Measurements from ENCODE around the gene NUP62CL. TPM values are rescaled to one million over a fixed set of nuclear protein-coding genes. Genes with fewer than 3 reads are reported as not detected.

The NUP62CL gene
- 7.6 TPM for polyA plus RNA-seq
- long read RNA-seq, donor 1 = 0 reads
- long read RNA-seq, donor 2 = 0 reads
- long read RNA-seq, donor 3 = 0 reads
- long read RNA-seq, donor 4 = 0 reads
- long read RNA-seq, donor 5, partial matches to known transcripts = 0 of 1 reads
- long read RNA-seq, donor 5, other reads (novel, unspliced or antisense) = 0 of 1 reads
- long read RNA-seq, donor 6 = 0 reads
- long read RNA-seq, donor 7 = 0 reads
- long read RNA-seq, donor 8 = 0 reads
- long read RNA-seq, donor 9, partial matches to known transcripts = 0 of 1 reads
- long read RNA-seq, donor 9, other reads (novel, unspliced or antisense) = 0 of 1 reads
- long read RNA-seq, donor 10 = 0 reads
- long read RNA-seq, donor 11 = 0 reads

DNA sequence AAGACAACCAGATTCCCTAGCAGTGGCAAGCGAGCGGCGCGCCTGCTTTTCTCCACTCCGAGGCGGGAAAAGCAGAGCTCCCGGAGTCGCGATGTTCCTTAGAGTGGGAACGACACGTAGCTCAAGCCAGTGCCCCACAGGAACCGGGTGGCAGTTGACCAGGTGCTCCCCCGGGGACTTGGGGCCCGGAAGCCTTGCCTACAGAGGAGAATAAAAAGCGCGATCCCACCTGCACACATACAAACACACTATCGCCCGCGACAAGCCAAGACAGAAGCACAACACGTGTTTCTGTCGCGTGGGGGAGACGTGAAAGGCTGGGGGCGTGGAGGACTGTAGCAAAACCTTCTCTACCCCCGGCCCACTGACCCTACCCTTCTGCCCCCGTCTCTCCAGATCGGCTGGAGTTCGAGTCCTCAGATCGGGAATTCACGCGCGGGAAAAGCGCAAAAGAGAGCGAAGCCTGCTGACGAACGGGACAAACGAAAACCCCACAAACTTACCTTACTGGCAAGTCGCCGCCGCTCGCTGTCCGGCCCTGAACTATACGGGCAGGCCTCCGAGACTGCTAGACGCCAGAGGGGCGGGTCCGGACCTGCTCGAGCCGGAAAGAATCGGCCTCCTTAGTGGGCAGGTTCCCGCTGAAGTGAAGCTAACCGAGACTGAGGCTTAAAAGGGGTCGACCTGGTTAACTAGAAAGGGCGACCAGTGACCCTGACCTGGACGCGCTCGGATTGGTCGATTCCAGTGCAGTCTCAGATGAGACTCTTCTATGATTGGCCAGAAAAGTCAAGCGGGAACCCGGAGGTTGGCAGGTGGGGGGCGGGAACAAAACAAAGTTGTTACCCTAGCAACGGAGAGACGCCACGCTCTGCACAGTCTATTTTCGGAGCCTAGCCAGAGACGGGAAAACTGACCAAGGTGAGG is at the start of gene NUP62CL, which contains the start of gene DNAAF6:
TSS of gene NUP62CL (minus strand) at position 664 of the 927 bp plus-strand sequence. CDS start 31,287 bp downstream, outside the sequence.
TSS of gene DNAAF6 (plus strand) at position 842 of the 927 bp plus-strand sequence. CDS start 6,265 bp downstream, outside the sequence.
- Histone ChIP-seq H3K4me3 (ENCODE audit: low read length) (peak within 1 kb of the TSS; percentile 45), H3K4me1 (ENCODE audit: control insufficient read depth, insufficient read depth, low read length) (no peaks in the 10 kb centered on the region), H3K36me3 (ENCODE audit: control insufficient read depth, insufficient read depth, low read length) (no peaks in the 10 kb centered on the region), H3K27me3 (ENCODE audit: control insufficient read depth, insufficient read depth, low read length) (no peaks in the 10 kb centered on the region), H3K9me3 (ENCODE audit: control insufficient read depth, low read depth, low read length) (no peaks in the 10 kb centered on the region), H3K27ac (ENCODE audit: low read length) (no peak within 1 kb of the TSS)
- DNase-seq = peak; percentile 34 to 72
- no CpG with 5 or more reads among the region's 66 CpGs for WGBS (ENCODE audit: insufficient coverage, low lambda C conversion rate)

DNA sequence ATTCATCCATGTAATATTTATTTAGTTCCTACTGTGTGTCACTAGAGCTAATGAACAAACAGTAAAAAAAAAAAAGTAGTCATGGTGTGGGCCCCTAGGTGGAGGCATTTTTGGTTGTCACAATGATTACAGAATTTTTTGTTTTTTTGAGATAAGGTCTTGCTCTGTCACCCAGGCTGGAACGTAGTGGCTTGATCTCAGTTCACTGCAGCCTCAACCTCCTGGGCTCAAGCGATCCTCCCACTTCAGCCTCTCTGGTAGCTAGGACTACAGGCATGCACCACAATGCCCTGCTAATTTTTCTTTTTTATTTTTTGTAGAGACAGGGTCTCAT is 22.2 kb upstream of the NUP62CL start:
- no peak overlapping the region for H3K27ac ChIP-seq (ENCODE audit: low read length)
- no peaks in the 10 kb centered on the region for H3K36me3 ChIP-seq (ENCODE audit: control insufficient read depth, insufficient read depth, low read length)
- H3K4me1 ChIP-seq (ENCODE audit: control insufficient read depth, insufficient read depth, low read length) = no peaks in the 10 kb centered on the region
- no peak overlapping the region for H3K4me3 ChIP-seq (ENCODE audit: low read length)
- no peaks in the 10 kb centered on the region for H3K9me3 ChIP-seq (ENCODE audit: control insufficient read depth, low read depth, low read length)
- WGBS (ENCODE audit: insufficient coverage, low lambda C conversion rate) = no CpG with 5 or more reads among the region's 2 CpGs
- no peak for DNase-seq
- H3K27me3 ChIP-seq (ENCODE audit: control insufficient read depth, insufficient read depth, low read length) = no peaks in the 10 kb centered on the region

DNA sequence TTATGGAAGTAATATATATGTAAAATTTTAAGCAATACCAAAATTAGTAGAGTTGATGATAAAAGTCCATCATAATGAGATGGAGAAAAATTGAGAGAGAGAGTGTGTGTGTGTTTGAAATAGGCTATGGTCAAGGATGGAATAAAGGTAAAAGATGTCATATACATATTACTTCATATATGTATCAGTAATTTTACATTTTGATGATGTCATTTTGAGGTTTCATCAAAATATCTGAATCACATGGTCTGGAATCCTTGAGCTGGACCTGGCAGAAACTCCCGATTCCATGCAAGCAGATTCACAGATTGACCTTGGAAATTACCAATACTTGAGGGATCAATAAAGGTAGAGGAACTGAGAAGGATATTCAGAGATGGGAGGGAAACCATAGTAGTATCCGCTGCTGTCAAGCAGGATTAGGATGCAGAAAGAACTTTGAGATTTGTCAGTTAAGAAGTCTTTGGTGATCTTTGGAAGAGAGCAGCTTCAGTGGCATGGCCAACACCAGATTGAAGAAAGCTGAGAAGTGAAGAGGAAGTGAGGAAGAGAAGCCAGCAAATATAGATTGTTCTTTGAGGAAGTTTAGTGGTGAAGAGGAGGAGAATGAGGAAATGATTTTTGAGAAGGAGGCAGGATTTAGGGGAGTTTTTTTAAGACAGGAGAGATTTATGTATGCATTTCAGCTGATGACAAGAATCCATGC is 21.7 kb upstream of the NUP62CL start:
- Histone ChIP-seq H3K4me1 (ENCODE audit: control insufficient read depth, insufficient read depth, low read length) (no peaks in the 10 kb centered on the region), H3K4me3 (ENCODE audit: low read length) (no peak overlapping the region), H3K27ac (ENCODE audit: low read length) (no peak overlapping the region), H3K9me3 (ENCODE audit: control insufficient read depth, low read depth, low read length) (no peaks in the 10 kb centered on the region), H3K36me3 (ENCODE audit: control insufficient read depth, insufficient read depth, low read length) (no peaks in the 10 kb centered on the region), H3K27me3 (ENCODE audit: control insufficient read depth, insufficient read depth, low read length) (no peaks in the 10 kb centered on the region)
- no CpG with 5 or more reads among the region's 2 CpGs for WGBS (ENCODE audit: insufficient coverage, low lambda C conversion rate)
- no peak for DNase-seq

GRCh38 chrX:107226757-107227156 is 20.5 kb upstream of the NUP62CL start:
- Histone ChIP-seq H3K9me3 (ENCODE audit: control insufficient read depth, low read depth, low read length) (no peaks in the 10 kb centered on the region), H3K27ac (ENCODE audit: low read length) (no peak overlapping the region), H3K27me3 (ENCODE audit: control insufficient read depth, insufficient read depth, low read length) (no peaks in the 10 kb centered on the region), H3K4me1 (ENCODE audit: control insufficient read depth, insufficient read depth, low read length) (no peaks in the 10 kb centered on the region), H3K36me3 (ENCODE audit: control insufficient read depth, insufficient read depth, low read length) (no peaks in the 10 kb centered on the region), H3K4me3 (ENCODE audit: low read length) (no peak overlapping the region)
- no CpG with 5 or more reads among the region's 1 CpG for WGBS (ENCODE audit: insufficient coverage, low lambda C conversion rate)
- DNase-seq = no peak

DNA sequence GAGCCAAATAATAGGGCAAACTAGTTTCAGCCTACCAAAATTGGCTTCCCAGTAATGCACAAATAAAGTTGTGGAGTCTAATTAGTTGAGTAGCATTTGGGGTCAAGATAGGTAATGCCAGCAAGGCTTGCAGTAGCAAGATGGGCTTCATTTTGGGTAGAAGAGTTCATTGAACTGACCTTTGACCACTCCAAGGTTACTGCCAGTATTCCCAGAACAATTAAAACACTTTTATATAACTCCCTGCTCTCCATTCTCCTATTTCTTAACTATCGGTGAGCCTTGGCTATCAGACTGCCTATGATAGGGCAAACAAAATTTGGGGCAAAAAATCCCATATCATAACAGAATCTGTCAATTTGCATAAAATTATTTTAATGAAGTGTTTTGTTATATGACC is 7.2 kb upstream of the NUP62CL start:
- no peak for DNase-seq
- Histone ChIP-seq H3K4me1 (ENCODE audit: control insufficient read depth, insufficient read depth, low read length) (no peaks in the 10 kb centered on the region), H3K9me3 (ENCODE audit: control insufficient read depth, low read depth, low read length) (no peaks in the 10 kb centered on the region), H3K27me3 (ENCODE audit: control insufficient read depth, insufficient read depth, low read length) (no peaks in the 10 kb centered on the region), H3K27ac (ENCODE audit: low read length) (no peak overlapping the region), H3K36me3 (ENCODE audit: control insufficient read depth, insufficient read depth, low read length) (no peaks in the 10 kb centered on the region), H3K4me3 (ENCODE audit: low read length) (no peak overlapping the region)
- no CpG with 5 or more reads among the region's 1 CpG for WGBS (ENCODE audit: insufficient coverage, low lambda C conversion rate)

DNA sequence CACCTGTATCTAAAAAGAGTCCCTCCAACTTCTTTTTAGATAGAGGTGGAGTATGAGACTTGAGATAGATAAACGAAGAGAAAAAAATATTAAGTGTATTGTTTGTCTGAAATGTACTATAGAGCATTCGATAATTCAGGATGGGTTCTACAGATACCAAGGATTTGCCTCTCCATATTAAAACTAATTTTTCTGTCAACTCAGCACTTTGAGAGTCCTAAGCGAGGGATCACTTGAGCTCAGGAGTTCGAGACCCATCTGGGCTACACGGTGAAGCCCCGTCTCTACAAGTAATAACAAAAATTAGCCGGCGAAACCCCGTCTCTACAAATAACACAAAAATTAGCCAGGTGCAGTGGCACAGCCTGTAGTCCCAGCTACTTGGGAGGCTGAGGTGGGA is 1.7 kb upstream of the NUP62CL start:
- Histone ChIP-seq H3K9me3 (ENCODE audit: control insufficient read depth, low read depth, low read length) (no peaks in the 10 kb centered on the region), H3K4me3 (ENCODE audit: low read length) (no peak overlapping the region), H3K27ac (ENCODE audit: low read length) (no peak overlapping the region), H3K36me3 (ENCODE audit: control insufficient read depth, insufficient read depth, low read length) (no peaks in the 10 kb centered on the region), H3K27me3 (ENCODE audit: control insufficient read depth, insufficient read depth, low read length) (no peaks in the 10 kb centered on the region), H3K4me1 (ENCODE audit: control insufficient read depth, insufficient read depth, low read length) (no peaks in the 10 kb centered on the region)
- WGBS (ENCODE audit: insufficient coverage, low lambda C conversion rate) = no CpG with 5 or more reads among the region's 9 CpGs
- DNase-seq = no peak

DNA sequence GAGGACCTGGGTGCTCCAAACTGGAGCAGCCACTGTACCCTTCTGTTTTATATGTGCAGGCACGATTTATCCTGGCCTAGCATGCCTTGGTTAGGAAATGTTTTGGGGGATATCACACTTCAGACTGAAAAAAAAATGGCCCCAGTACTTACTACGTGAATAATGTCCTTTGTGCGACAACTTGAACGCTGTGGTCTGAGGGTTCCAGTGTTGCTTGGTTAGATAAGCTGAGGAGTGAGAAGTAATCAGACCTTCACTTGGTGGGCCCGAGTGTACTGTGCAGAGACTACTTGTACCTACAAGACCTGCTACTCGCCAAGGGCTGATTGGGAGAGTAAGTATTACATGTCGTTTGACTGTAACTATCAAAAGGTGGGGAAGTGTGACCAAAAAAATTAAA is 856 bp upstream of the NUP62CL start:
- Histone ChIP-seq H3K4me1 (ENCODE audit: control insufficient read depth, insufficient read depth, low read length) (no peaks in the 10 kb centered on the region), H3K4me3 (ENCODE audit: low read length) (no peak overlapping the region), H3K36me3 (ENCODE audit: control insufficient read depth, insufficient read depth, low read length) (no peaks in the 10 kb centered on the region), H3K27me3 (ENCODE audit: control insufficient read depth, insufficient read depth, low read length) (no peaks in the 10 kb centered on the region), H3K9me3 (ENCODE audit: control insufficient read depth, low read depth, low read length) (no peaks in the 10 kb centered on the region), H3K27ac (ENCODE audit: low read length) (no peak overlapping the region)
- no peak for DNase-seq
- no CpG with 5 or more reads among the region's 7 CpGs for WGBS (ENCODE audit: insufficient coverage, low lambda C conversion rate)

DNA sequence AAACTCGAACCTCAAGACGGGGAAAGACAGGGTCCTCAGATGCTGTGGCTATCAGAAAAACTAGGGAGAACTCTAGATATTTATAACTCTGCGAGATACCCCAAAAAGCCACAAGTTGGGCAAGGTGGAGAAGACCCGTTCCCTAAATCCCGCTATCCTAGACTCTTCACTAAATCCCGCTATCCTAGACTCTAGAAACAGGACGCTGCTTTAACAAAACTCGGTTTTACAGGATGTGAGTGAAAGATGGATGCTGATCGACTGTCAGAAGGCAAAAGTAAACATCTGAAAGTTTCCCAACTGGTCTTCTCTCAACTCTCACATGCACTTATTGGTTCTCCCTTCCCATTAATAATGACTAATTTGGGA is 448 bp upstream of the NUP62CL start:
- Histone ChIP-seq H3K4me1 (ENCODE audit: control insufficient read depth, insufficient read depth, low read length) (no peaks in the 10 kb centered on the region), H3K27me3 (ENCODE audit: control insufficient read depth, insufficient read depth, low read length) (no peaks in the 10 kb centered on the region), H3K36me3 (ENCODE audit: control insufficient read depth, insufficient read depth, low read length) (no peaks in the 10 kb centered on the region), H3K9me3 (ENCODE audit: control insufficient read depth, low read depth, low read length) (no peaks in the 10 kb centered on the region), H3K27ac (ENCODE audit: low read length) (no peak overlapping the region), H3K4me3 (ENCODE audit: low read length) (no peak overlapping the region)
- WGBS (ENCODE audit: insufficient coverage, low lambda C conversion rate) = no CpG with 5 or more reads among the region's 9 CpGs
- DNase-seq = peak in 1 of 2 donors; percentile 2

GRCh38 chrX:107204068-107204605 is 2.1 kb downstream of the NUP62CL start:
- no peaks in the 10 kb centered on the region for H3K4me1 ChIP-seq (ENCODE audit: control insufficient read depth, insufficient read depth, low read length)
- no peaks in the 10 kb centered on the region for H3K27me3 ChIP-seq (ENCODE audit: control insufficient read depth, insufficient read depth, low read length)
- no CpG with 5 or more reads among the region's 6 CpGs for WGBS (ENCODE audit: insufficient coverage, low lambda C conversion rate)
- peak; percentile 17 to 67 for DNase-seq
- no peaks in the 10 kb centered on the region for H3K36me3 ChIP-seq (ENCODE audit: control insufficient read depth, insufficient read depth, low read length)
- no peaks in the 10 kb centered on the region for H3K9me3 ChIP-seq (ENCODE audit: control insufficient read depth, low read depth, low read length)
- H3K4me3 ChIP-seq (ENCODE audit: low read length) = peak overlapping the region; percentile 22
- H3K27ac ChIP-seq (ENCODE audit: low read length) = peak overlapping the region; percentile 28

GRCh38 chrX:107199491-107199890 is 6.7 kb downstream of the NUP62CL start:
- H3K4me3 ChIP-seq (ENCODE audit: low read length) = no peak overlapping the region
- H3K36me3 ChIP-seq (ENCODE audit: control insufficient read depth, insufficient read depth, low read length) = no peaks in the 10 kb centered on the region
- H3K27me3 ChIP-seq (ENCODE audit: control insufficient read depth, insufficient read depth, low read length) = no peaks in the 10 kb centered on the region
- DNase-seq = no peak
- H3K27ac ChIP-seq (ENCODE audit: low read length) = no peak overlapping the region
- WGBS (ENCODE audit: insufficient coverage, low lambda C conversion rate) = no CpG with 5 or more reads among the region's 3 CpGs
- H3K9me3 ChIP-seq (ENCODE audit: control insufficient read depth, low read depth, low read length) = no peaks in the 10 kb centered on the region
- H3K4me1 ChIP-seq (ENCODE audit: control insufficient read depth, insufficient read depth, low read length) = no peaks in the 10 kb centered on the region
